HG03280 (cell line): ENCODE measurements around the gene FAM83B.
"Not testable (repeated sequence)": the region's sequence is repeated elsewhere in the genome, so short reads cannot be mapped to it uniquely, and the experiment has no call there.

ENCODE experiments used
- ATAC-seq: cut with Tn5 transposase; IDR thresholded peaks from one replicate; pipeline ENCODE4 v1.9.1; 2021; ENCODE audit warnings: mild to moderate bottlenecking, moderate library complexity; ENCODE audit not compliant: unreplicated experiment

The FAM83B gene, protein sequence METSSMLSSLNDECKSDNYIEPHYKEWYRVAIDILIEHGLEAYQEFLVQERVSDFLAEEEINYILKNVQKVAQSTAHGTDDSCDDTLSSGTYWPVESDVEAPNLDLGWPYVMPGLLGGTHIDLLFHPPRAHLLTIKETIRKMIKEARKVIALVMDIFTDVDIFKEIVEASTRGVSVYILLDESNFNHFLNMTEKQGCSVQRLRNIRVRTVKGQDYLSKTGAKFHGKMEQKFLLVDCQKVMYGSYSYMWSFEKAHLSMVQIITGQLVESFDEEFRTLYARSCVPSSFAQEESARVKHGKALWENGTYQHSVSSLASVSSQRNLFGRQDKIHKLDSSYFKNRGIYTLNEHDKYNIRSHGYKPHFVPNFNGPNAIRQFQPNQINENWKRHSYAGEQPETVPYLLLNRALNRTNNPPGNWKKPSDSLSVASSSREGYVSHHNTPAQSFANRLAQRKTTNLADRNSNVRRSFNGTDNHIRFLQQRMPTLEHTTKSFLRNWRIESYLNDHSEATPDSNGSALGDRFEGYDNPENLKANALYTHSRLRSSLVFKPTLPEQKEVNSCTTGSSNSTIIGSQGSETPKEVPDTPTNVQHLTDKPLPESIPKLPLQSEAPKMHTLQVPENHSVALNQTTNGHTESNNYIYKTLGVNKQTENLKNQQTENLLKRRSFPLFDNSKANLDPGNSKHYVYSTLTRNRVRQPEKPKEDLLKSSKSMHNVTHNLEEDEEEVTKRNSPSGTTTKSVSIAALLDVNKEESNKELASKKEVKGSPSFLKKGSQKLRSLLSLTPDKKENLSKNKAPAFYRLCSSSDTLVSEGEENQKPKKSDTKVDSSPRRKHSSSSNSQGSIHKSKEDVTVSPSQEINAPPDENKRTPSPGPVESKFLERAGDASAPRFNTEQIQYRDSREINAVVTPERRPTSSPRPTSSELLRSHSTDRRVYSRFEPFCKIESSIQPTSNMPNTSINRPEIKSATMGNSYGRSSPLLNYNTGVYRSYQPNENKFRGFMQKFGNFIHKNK

DNA sequence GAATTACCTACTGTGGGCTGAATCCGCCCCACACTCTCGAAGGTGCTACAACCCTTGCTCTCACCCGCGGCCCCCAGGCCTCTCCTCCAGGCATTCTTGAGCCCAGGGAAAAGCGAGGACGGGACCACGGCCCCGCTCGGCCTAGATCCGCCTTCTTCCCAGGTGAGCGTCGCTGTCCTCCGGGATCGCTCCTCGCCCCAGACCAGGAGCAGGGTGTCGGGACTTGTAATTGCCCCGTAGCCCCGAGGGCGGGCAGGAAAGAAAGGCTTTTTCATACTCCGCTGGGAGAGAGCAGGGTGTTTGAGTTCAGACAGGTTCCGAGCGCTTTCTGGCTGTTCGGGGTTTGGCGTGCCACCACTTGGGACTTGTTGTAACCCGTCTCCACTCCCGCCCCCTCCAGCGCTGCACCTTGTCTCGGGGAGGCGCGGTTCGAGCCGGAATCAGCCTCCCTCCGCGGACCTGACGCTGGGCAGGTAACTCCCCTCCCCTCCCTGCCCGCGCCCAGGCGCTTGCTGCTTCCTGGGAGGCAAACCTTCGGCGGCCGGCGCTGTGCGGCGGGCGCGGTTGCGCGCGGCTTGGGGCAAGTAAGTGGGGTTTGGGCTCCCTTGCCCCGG, at the start of gene FAM83B:
TSS of gene FAM83B (plus strand) at position 529 of the 614 bp plus-strand sequence. CDS start 23,476 bp downstream, outside the sequence.
- ATAC-seq = no peak

GRCh38 chr6:54796918-54797317, 49.7 kb upstream of the FAM83B start:
- ATAC-seq = not testable (repeated sequence)

- no peak for ATAC-seq
These were observed 46.4 kb upstream of the FAM83B start for GRCh38 chr6:54800050-54800600.

GRCh38 chr6:54801244-54801643, 45.3 kb upstream of the FAM83B start:
- no peak for ATAC-seq

GRCh38 chr6:54801669-54802068, 44.9 kb upstream of the FAM83B start:
- ATAC-seq = no peak

DNA sequence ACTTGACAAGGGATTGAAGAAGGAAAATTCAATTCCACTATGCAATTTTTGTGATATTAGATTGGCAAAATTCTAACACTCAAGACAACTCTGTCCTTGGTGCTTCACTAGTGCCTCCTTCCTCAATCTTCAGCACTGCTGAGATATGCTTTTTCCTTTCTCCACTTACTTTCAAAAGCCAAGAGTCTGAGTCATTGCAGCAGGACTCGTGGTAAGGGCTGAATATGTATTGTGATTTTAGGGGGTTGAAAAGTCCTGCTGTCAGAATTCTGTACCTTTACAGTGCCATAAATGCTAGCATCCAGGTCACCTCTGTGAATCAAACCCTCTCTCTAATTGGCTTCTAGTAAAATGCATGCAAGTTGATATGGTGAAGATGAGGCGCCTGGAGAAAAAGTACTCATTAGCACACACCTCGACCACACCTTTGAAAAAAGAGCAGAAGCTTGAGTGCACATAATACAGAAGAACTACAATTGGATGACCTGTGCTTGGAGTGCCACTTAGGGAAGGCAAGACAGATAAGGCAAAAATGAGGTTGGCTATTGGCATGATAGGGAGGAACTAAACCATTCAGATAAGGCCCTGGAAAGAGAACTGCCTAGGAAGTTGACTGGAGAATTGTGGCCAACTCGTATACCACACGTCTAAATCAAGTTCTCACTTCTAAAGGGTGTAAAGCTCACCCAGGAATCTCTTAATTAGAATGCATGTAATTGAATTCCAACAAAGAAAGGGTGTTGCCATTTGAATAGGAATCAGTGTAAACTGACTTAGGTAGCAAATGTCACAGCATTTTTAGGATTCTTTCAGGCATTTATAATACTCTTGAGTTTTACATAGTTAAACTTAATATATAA, 43.6 kb upstream of the FAM83B start:
- no peak for ATAC-seq

- ATAC-seq = no peak
These were observed 41.5 kb upstream of the FAM83B start for GRCh38 chr6:54805077-54805476.

- ATAC-seq = no peak
These were observed 36.4 kb upstream of the FAM83B start for GRCh38 chr6:54810147-54810546.

- no peak for ATAC-seq
These were observed 32.7 kb upstream of the FAM83B start for GRCh38 chr6:54813892-54814291.

- no peak for ATAC-seq
These were observed 29.3 kb upstream of the FAM83B start for GRCh38 chr6:54817236-54817635.

- ATAC-seq = no peak
These were observed 28.7 kb upstream of the FAM83B start for GRCh38 chr6:54817834-54818233.

DNA sequence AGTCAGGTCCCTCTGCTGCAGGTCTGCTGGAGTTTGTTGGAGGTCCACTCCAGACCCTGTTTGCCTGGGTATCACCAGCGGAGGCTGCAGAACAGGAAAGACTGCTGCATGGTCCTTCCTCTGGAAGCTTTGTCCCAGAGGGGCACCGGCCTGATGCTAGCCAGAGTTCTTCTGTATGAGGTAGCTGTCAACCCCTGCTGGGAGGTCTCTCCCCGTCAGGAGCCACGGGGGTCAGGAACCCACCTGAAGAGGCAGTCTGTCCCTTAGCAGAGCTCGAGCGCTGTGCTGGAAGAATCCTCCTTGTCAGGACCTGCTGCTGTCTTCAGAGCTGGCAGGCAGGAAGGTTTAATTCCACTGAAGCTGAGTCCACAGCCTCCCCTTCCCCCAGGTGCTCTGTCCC, 22.3 kb upstream of the FAM83B start:
- not testable (repeated sequence) for ATAC-seq

DNA sequence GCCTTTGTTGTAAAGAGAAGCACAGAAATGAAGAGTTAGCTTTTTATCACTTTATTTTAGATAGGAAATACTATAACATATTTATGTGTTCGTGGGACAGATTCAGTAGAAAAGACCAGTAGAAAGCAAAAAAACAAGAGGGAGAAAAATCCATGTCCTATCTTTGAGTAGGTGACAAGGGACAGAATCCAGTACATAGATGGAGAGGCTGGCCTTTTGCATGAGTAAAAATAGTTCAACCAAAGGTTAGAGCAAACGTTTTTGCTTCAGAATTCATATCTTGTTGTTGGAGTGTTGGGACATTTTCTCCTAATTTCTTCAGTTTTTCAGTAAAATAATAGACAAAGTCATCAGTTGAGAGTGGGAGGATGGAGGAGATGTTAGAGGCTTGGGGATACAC, 19.6 kb upstream of the FAM83B start:
- no peak for ATAC-seq

DNA sequence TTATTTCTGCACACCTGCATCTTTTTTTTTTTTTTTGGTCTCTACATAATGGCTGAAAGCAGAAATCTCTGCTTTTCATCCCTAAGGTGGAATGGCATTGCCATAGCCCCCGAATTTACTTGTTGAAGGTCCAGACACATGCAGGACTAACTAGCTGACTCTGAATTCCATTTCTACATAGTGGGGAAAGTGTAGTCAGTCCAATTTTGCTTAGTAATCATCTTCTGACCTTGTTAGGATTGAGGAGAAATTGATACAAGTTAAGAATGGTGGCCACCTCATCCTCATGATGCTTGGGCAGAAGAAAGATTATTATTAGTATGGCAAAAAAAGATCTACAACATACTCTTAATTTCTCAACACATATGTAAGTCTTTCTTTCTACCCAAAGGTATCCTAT, 16.4 kb upstream of the FAM83B start:
- no peak for ATAC-seq

GRCh38 chr6:54835176-54835575, 11.4 kb upstream of the FAM83B start:
- ATAC-seq = no peak

DNA sequence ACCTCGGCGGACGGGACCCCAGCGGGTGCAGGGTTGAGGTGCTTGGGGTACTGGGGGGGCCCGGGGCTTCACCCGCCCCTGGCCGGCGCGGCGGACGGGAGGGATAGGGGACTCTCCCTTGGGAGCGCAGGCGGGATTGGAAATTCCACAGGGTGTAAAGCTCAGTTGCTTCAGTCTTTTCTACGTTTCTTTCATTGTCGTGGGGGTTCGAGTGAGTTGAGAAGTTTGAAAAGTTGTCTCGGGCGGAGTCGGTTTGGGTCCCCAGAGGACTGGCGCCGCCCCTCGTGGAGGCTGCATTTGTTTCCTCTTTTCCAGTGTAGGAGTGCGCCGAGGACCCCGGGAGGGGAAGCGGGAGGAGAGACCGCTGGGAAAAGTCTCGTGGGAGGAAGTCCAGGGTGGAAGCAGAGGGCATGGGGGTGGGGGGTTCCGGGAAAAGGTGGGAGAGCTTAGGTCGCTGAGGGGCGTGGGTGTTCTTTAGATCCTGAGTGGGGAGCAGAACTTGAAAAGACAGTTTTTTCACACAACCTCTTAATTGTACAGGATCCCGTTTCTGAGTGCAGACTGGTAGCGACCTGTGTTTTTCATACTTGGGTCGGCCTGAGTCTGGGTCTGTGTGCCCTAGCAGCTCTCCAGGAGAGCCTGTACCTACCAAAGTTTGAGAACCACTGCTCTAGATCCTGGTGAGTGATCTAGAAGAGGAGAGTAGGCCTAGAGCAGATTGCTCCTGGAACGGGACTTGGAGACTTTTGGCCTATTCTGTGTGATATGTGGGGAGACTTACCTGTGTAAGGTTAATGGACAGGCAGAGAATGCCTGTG, 495 bp downstream of the FAM83B start:
- ATAC-seq = no peak

- ATAC-seq = no peak
These were observed 1.4 kb downstream of the FAM83B start for GRCh38 chr6:54847799-54848597.

- ATAC-seq = no peak
These were observed 3.5 kb downstream of the FAM83B start for GRCh38 chr6:54850114-54850513.
